HCT116 (cell line): Measurements from ENCODE around the gene PRPF40B. TPM values are rescaled to one million over a fixed set of nuclear protein-coding genes. Genes with fewer than 3 reads are reported as not detected.

Source experiments
- ATAC-seq: fragments of 200-7000 bp; cut with Tn5 transposase; 2 replicates; pipeline ENCODE4 v1.9.1; 2020; ENCODE audit warnings: mild to moderate bottlenecking, moderate library complexity
- BruUV-seq: library from RNA; stranded (reverse); fragments of 400-500 nt; replicated peaks from 2 replicates; lab custom pipeline; 2021; lab: Mats Ljungman, UMichigan
- CTCF ChIA-PET: fragments of 300-600 bp; sonication (Branson Sonifier 250); formaldehyde crosslinking; loops from one replicate; lab custom pipeline; 2021; ENCODE audit warnings: antibody characterized with exemption; lab: Charles Lee
- POLR2A ChIA-PET: fragments of 300-600, 350-600 bp; sonication (Branson Sonifier 250); formaldehyde crosslinking; loops from one replicate; lab custom pipeline; 2021; ENCODE audit warnings: antibody characterized with exemption; lab: Charles Lee
- RAD21 ChIA-PET, 2 experiments: fragments of 300-600 bp; sonication (Branson Sonifier 250); formaldehyde crosslinking; loops; one replicate each; lab custom pipeline; 2023; ENCODE audit warnings: low total read pairs in 2 of 2; ENCODE audit not compliant: uncharacterized antibody in 2 of 2, unreplicated experiment in 2 of 2, low non-redundant PET in 1 of 2; lab: Charles Lee
- DNase-seq: peaks from one replicate; pipeline ENCODE4 v3.0.0-alpha.2; 2010; ENCODE audit warnings: low read depth, low spot score
- H2AFZ ChIP-seq: fragments of 200-600 bp; shearing (Covaris generic), sonication (generic); 2 replicates; pipeline ENCODE4 v1.6.1; 2017; ENCODE audit warnings: low read depth, mixed run types, mixed read lengths, antibody characterized with exemption, low read length; ENCODE audit not compliant: poor library complexity, severe bottlenecking
- H3K27ac ChIP-seq: 2 replicates; pipeline ENCODE4 v1.5.1; 2012; ENCODE audit warnings: low read depth, low read length
- H3K27me3 ChIP-seq: fragments of 200-600 bp; sonication (generic); 2 replicates; pipeline ENCODE4 v1.6.1; 2016; ENCODE audit warnings: mixed run types, low read length, mixed read lengths; ENCODE audit not compliant: insufficient read depth
- H3K36me3 ChIP-seq, 2 experiments: fragments of 200-500 bp in 1 of 2; fragments of 200-600 bp in 1 of 2; sonication (Bioruptor generic) in 1 of 2; sonication (generic) in 1 of 2; 2 replicates each; pipeline versions ENCODE4 v1.5.1 to v1.6.1; 2014 to 2016; ENCODE audit warnings: low read length in 2 of 2, inconsistent platforms in 1 of 2, mixed read lengths in 1 of 2, mixed run types in 1 of 2; ENCODE audit not compliant: insufficient read depth in 2 of 2, control insufficient read depth in 1 of 2
- H3K4me1 ChIP-seq, 2 experiments: fragments of 200-600 bp in 1 of 2; sonication (generic) in 1 of 2; 2 replicates each; pipeline versions ENCODE4 v1.5.1 to v1.6.1; 2012 to 2017; ENCODE audit warnings: low read length in 2 of 2, inconsistent platforms in 1 of 2, mild to moderate bottlenecking in 1 of 2, mixed read lengths in 1 of 2, mixed run types in 1 of 2, moderate library complexity in 1 of 2; ENCODE audit not compliant: insufficient read depth in 2 of 2, control insufficient read depth in 1 of 2
- H3K4me2 ChIP-seq: fragments of 200-600 bp; sonication (generic); 2 replicates; pipeline ENCODE4 v1.6.1; 2017; ENCODE audit warnings: mixed run types, low read length, mixed read lengths
- H3K4me3 ChIP-seq, 2 experiments: fragments of 200-600 bp in 1 of 2; sonication (generic) in 1 of 2; replicated peaks in 1 of 2; 2 replicates each; pipeline ENCODE4 v1.5.1; 2011 to 2016; ENCODE audit warnings: low read length in 2 of 2, control low read depth in 1 of 2, low read depth in 1 of 2, mild to moderate bottlenecking in 1 of 2, mixed read lengths in 1 of 2, mixed run types in 1 of 2
- H3K79me2 ChIP-seq: fragments of 200-600 bp; sonication (generic); 2 replicates; pipeline ENCODE4 v1.6.1; 2017; ENCODE audit warnings: mild to moderate bottlenecking, mixed run types, low read length, moderate library complexity, mixed read lengths; ENCODE audit not compliant: insufficient read depth
- H3K9ac ChIP-seq: fragments of 200-600 bp; sonication (generic); 2 replicates; pipeline ENCODE4 v1.6.1; 2016; ENCODE audit warnings: low read length, mixed read lengths
- H3K9me2 ChIP-seq: fragments of 200-600 bp; sonication (generic), shearing (Covaris generic); 2 replicates; pipeline ENCODE4 v1.6.1; 2017; ENCODE audit warnings: mixed run types, mild to moderate bottlenecking, moderate library complexity; ENCODE audit not compliant: insufficient read depth
- H3K9me3 ChIP-seq, 2 experiments: fragments of 200-500 bp in 1 of 2; fragments of 200-600 bp in 1 of 2; sonication (Bioruptor generic) in 1 of 2; sonication (generic) in 1 of 2; 2 replicates each; pipeline ENCODE4 v1.6.1; 2014 to 2017; ENCODE audit warnings: low read length in 2 of 2, mixed read lengths in 2 of 2, inconsistent platforms in 1 of 2, low read depth in 1 of 2, mild to moderate bottlenecking in 1 of 2, mixed run types in 1 of 2, moderate library complexity in 1 of 2; ENCODE audit not compliant: control insufficient read depth in 1 of 2, insufficient read depth in 1 of 2
- H4K20me1 ChIP-seq: fragments of 200-600 bp; sonication (generic), shearing (Covaris generic); 2 replicates; pipeline ENCODE4 v1.6.1; 2017; ENCODE audit warnings: mixed run types, mild to moderate bottlenecking, moderate library complexity; ENCODE audit not compliant: insufficient read depth
- ATF3 ChIP-seq: IDR thresholded peaks from 2 replicates; pipeline ENCODE4 v1.6.1; 2012
- CBX3 ChIP-seq: IDR thresholded peaks from 2 replicates; pipeline ENCODE4 v1.6.1; 2012; ENCODE audit warnings: low read depth
- CTCF ChIP-seq, 3 experiments: fragments of 200-600 bp in 1 of 3; sonication (generic) in 1 of 3; IDR thresholded peaks in 2 of 3; conservative IDR thresholded peaks in 1 of 3; 2 replicates each; pipeline ENCODE4 v1.5.1; 2012 to 2017; ENCODE audit warnings: low read depth in 2 of 3, low read length in 2 of 3, antibody characterized with exemption in 1 of 3, borderline replicate concordance in 1 of 3, control low read depth in 1 of 3, mild to moderate bottlenecking in 1 of 3, mixed read lengths in 1 of 3, mixed run types in 1 of 3, moderate library complexity in 1 of 3; ENCODE audit not compliant: insufficient read depth in 1 of 3
- EZH2 ChIP-seq: fragments of 200-600 bp; sonication (generic); IDR thresholded peaks from 2 replicates; pipeline ENCODE4 v1.6.1; 2017; ENCODE audit warnings: antibody characterized with exemption, mixed run types
- EZH2phosphoT487 ChIP-seq: fragments of 200-600 bp; IDR thresholded peaks from 2 replicates; pipeline ENCODE4 v1.6.1; 2018; ENCODE audit warnings: antibody characterized with exemption, borderline replicate concordance
- FOSL1 ChIP-seq: IDR thresholded peaks from 2 replicates; pipeline ENCODE4 v1.6.1; 2012; ENCODE audit warnings: low read depth
- MAX ChIP-seq: IDR thresholded peaks from 2 replicates; pipeline ENCODE4 v1.6.1; 2012
- POLR2A ChIP-seq: IDR thresholded peaks from 2 replicates; pipeline ENCODE4 v1.7.0; 2011; ENCODE audit warnings: borderline replicate concordance; ENCODE audit not compliant: insufficient read depth, insufficient read length; ENCODE audit errors: extremely low read depth
- POLR2AphosphoS5 ChIP-seq: IDR thresholded peaks from 2 replicates; pipeline ENCODE4 v1.6.1; 2011; ENCODE audit warnings: mild to moderate bottlenecking, low read depth, low read length, moderate library complexity
- RAD21 ChIP-seq: IDR thresholded peaks from 2 replicates; pipeline ENCODE4 v1.6.1; 2012; ENCODE audit warnings: low read depth, mild to moderate bottlenecking
- SIN3A ChIP-seq: IDR thresholded peaks from 2 replicates; pipeline ENCODE4 v1.6.1; 2012; ENCODE audit warnings: low read depth
- SP1 ChIP-seq: IDR thresholded peaks from 2 replicates; pipeline ENCODE4 v1.6.1; 2012; ENCODE audit warnings: low read depth
- SRF ChIP-seq: IDR thresholded peaks from 2 replicates; pipeline ENCODE4 v1.6.1; 2012; ENCODE audit warnings: low read depth
- TCF7L2 ChIP-seq: IDR thresholded peaks from 2 replicates; pipeline ENCODE4 v1.7.0; 2011; ENCODE audit warnings: borderline replicate concordance, inconsistent platforms; ENCODE audit not compliant: insufficient read depth, insufficient read length; ENCODE audit errors: extremely low read depth
- YY1 ChIP-seq: IDR thresholded peaks from 2 replicates; pipeline ENCODE4 v1.6.1; 2011; ENCODE audit warnings: low read length, low read depth, moderate library complexity, mild to moderate bottlenecking; ENCODE audit not compliant: insufficient replicate concordance; ENCODE audit errors: extremely low read depth
- ZBTB33 ChIP-seq: IDR thresholded peaks from 2 replicates; pipeline ENCODE4 v1.6.1; 2011; ENCODE audit warnings: mild to moderate bottlenecking, low read length, moderate library complexity; ENCODE audit not compliant: insufficient replicate concordance; ENCODE audit errors: extremely low read depth
- ZFX ChIP-seq: fragments of 450-650 bp; IDR thresholded peaks from 2 replicates; pipeline ENCODE4 v1.6.1; 2017
- ZNF274 ChIP-seq: fragments of 200-500 bp; sonication (Bioruptor generic); IDR thresholded peaks from 2 replicates; pipeline ENCODE4 v1.6.1; 2014; ENCODE audit warnings: mild to moderate bottlenecking, low read depth, low read length, inconsistent platforms
- intact Hi-C: fragments of 100-400 bp; cut with micrococcal nuclease; formaldehyde crosslinking; loops from 2 replicates; pipeline ENCODE4 v1.10.0; 2022
- total RNA-seq: library from RNA; stranded (reverse); gene quantifications from one replicate; pipeline ENCODE4 v1.2.1, GENCODE V29; 2021; ENCODE audit not compliant: unreplicated experiment
- TF ChIP-seq, protein P1 (sequence below): IDR thresholded peaks from 2 replicates; pipeline ENCODE4 v1.6.1; 2012; ENCODE audit warnings: low read depth

Gene PRPF40B
- total RNA-seq, 1 experiment from 2014 or later: 29.0 TPM

DNA sequence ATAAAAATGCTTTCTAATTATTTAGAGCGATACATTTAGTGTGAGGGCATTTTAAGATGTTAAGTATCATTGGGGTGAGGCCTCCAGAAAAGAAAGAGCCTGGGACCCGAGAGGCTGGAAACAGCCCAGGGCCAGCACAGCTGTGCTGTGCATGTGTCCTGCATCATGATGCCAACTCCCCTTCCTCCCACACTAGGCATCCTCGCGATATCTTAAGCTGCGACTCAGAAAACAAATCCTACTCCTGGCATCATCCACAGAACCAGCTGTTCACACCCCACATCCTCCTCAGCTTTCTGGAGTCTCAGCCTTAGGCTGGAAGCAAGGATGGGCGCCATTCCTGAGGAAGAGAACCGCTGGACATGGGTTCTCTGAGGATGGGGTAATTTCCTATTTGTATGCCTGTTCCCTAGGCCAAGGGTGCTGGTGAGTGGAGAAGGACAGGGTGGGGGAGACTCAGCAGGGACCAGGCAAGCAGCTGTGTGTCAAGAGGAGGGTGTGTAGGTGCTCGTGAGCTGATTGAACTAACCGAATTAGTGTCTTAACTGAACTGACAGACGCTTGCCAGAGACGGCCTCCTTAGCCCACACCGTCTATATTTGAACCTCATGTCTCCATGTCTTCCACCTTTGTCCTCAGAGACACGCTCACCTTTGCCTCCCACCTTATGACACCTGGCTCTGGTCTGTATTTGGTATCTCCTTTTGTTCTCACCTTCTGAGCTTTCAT, 39.8 kb upstream of the PRPF40B start:
- Histone ChIP-seq H3K9me3 (no peaks in the 10 kb centered on the region), H3K79me2 (no peaks in the 10 kb centered on the region; the same call in 1 of the 2 replicates), H3K27ac (no peak overlapping the region), H3K9me2 (no peaks in the 10 kb centered on the region), H3K4me3 (no peak overlapping the region), H3K36me3 (peaks cover 0 to 2% of the 10 kb centered on the region in 2 experiments; a peak in 1 of 4 replicates), H3K4me2 (no peak overlapping the region), H3K4me1 (peaks cover 7 to 11% of the 10 kb centered on the region in 2 experiments; a peak in 3 of 4 replicates), H3K27me3 (no peaks in the 10 kb centered on the region), H4K20me1 (no peaks in the 10 kb centered on the region), H2AFZ (no peak overlapping the region), H3K9ac (no peak overlapping the region)
- no TSS peak for BruUV-seq
- intact Hi-C loops: no loop called here
- ChIA-PET RAD21 (no interaction called here), CTCF (interaction anchor here (1.0 to 1.1 kb wide), 2 partner anchors 225 to 252 kb away, joined by 3 to 5 read pairs; no protein-coding TSS in a partner anchor), POLR2A (no interaction called here)
- DNase-seq: no peak
- ATAC-seq: no peak
- no peak for TF ChIP-seq CBX3
- TF ChIP-seq EZH2phosphoT487: no peak
- TF ChIP-seq POLR2AphosphoS5: no peak
- TF ChIP-seq YY1: no peak
- TF ChIP-seq ATF3: no peak
- TF ChIP-seq FOSL1: no peak
- no peak for TF ChIP-seq CTCF (IDR thresholded peaks at IDR 0.05 in 2 of 3, conservative IDR thresholded peaks at IDR 0.05 in 1 of 3; ENCODE audit: borderline replicate concordance in 1 of 3, insufficient read depth in 1 of 3, low read depth in 2 of 3, low read length in 2 of 3)
- TF ChIP-seq, protein P1, sequence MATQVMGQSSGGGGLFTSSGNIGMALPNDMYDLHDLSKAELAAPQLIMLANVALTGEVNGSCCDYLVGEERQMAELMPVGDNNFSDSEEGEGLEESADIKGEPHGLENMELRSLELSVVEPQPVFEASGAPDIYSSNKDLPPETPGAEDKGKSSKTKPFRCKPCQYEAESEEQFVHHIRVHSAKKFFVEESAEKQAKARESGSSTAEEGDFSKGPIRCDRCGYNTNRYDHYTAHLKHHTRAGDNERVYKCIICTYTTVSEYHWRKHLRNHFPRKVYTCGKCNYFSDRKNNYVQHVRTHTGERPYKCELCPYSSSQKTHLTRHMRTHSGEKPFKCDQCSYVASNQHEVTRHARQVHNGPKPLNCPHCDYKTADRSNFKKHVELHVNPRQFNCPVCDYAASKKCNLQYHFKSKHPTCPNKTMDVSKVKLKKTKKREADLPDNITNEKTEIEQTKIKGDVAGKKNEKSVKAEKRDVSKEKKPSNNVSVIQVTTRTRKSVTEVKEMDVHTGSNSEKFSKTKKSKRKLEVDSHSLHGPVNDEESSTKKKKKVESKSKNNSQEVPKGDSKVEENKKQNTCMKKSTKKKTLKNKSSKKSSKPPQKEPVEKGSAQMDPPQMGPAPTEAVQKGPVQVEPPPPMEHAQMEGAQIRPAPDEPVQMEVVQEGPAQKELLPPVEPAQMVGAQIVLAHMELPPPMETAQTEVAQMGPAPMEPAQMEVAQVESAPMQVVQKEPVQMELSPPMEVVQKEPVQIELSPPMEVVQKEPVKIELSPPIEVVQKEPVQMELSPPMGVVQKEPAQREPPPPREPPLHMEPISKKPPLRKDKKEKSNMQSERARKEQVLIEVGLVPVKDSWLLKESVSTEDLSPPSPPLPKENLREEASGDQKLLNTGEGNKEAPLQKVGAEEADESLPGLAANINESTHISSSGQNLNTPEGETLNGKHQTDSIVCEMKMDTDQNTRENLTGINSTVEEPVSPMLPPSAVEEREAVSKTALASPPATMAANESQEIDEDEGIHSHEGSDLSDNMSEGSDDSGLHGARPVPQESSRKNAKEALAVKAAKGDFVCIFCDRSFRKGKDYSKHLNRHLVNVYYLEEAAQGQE: no peak
- no peak for TF ChIP-seq RAD21
- no peak for TF ChIP-seq ZBTB33
- TF ChIP-seq POLR2A: no peak
- TF ChIP-seq EZH2: no peak
- no peak for TF ChIP-seq ZFX
- no peak for TF ChIP-seq SRF
- TF ChIP-seq TCF7L2: no peak
- TF ChIP-seq SP1: no peak
- no peak for TF ChIP-seq SIN3A
- TF ChIP-seq MAX: no peak
- no peak for TF ChIP-seq ZNF274
